WTC11 (cell line): ENCODE data around the gene TTR.

Experiments
- CREB1 ChIP-seq: sonication (generic); formaldehyde crosslinking; IDR thresholded peaks from 2 replicates; pipeline ENCODE4 v1.8.0; 2023; ENCODE audit warnings: mild to moderate bottlenecking, missing genetic modification reagents
- CREM ChIP-seq: sonication (generic); formaldehyde crosslinking; IDR thresholded peaks from 2 replicates; pipeline ENCODE4 v1.8.1; 2022; ENCODE audit warnings: mild to moderate bottlenecking, missing genetic modification reagents, moderate library complexity
- ETV6 ChIP-seq: sonication (generic); formaldehyde crosslinking; IDR thresholded peaks from 2 replicates; pipeline ENCODE4 v1.8.1; 2022; ENCODE audit warnings: mild to moderate bottlenecking, missing genetic modification reagents
- FOXJ3 ChIP-seq: sonication (generic); formaldehyde crosslinking; IDR thresholded peaks from 2 replicates; pipeline ENCODE4 v1.9.0; 2021; ENCODE audit warnings: missing genetic modification reagents, mild to moderate bottlenecking, borderline replicate concordance
- JAZF1 ChIP-seq: fragments of 250-450 bp; sonication (Bioruptor Pico); IDR thresholded peaks from 2 replicates; pipeline ENCODE4 v1.9.0; 2021; ENCODE audit warnings: moderate library complexity, mild to moderate bottlenecking, inconsistent platforms
- JUN ChIP-seq: sonication (generic); formaldehyde crosslinking; IDR thresholded peaks from 2 replicates; pipeline ENCODE4 v1.8.0; 2023; ENCODE audit warnings: mild to moderate bottlenecking, missing genetic modification reagents
- NFATC4 ChIP-seq: fragments of 250-450 bp; sonication (Bioruptor Pico); IDR thresholded peaks from 2 replicates; pipeline ENCODE4 v1.9.0; 2021; ENCODE audit warnings: mild to moderate bottlenecking
- TEAD4 ChIP-seq: sonication (generic); formaldehyde crosslinking; IDR thresholded peaks from 2 replicates; pipeline ENCODE4 v1.8.0; 2022; ENCODE audit warnings: mild to moderate bottlenecking, missing genetic modification reagents
- TP53 ChIP-seq: sonication (generic); formaldehyde crosslinking; IDR thresholded peaks from 2 replicates; pipeline ENCODE4 v1.8.1; 2023; ENCODE audit warnings: mild to moderate bottlenecking, missing genetic modification reagents
- ZNF121 ChIP-seq: sonication (generic); formaldehyde crosslinking; IDR thresholded peaks from 2 replicates; pipeline ENCODE4 v1.8.0; 2023; ENCODE audit warnings: missing genetic modification reagents
- TF ChIP-seq, protein P1 (sequence below): sonication (generic); formaldehyde crosslinking; IDR thresholded peaks from 2 replicates; pipeline ENCODE4 v1.8.0; 2022; ENCODE audit warnings: mild to moderate bottlenecking, missing genetic modification reagents
- TF ChIP-seq, protein P2 (sequence below): fragments of 200-600 bp; IDR thresholded peaks from 2 replicates; pipeline ENCODE4 v1.8.0; 2022; ENCODE audit warnings: antibody characterized with exemption
- TF ChIP-seq, protein P3 (sequence below): sonication (generic); formaldehyde crosslinking; conservative IDR thresholded peaks from 2 replicates; pipeline ENCODE4 v1.8.1; 2022; ENCODE audit warnings: mild to moderate bottlenecking, missing genetic modification reagents

DNA sequence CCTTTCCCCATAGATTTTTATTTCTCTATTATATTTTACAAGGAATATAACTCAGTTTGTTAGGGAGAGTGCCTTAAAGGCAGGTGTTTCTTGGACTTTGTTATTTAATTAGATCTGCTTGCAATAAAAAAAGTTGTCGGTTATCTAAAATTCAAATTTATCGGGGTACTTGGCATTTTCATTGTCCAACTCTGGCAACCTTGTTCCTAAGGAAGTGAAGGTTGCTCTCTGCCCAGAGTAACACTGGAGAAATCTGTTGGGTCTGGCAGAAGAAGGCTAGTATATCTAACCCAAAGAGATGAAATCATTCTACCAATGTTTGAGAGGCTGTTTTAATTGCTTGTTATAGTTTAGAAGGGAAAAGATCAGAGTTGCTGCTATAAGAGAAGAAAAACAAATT, 42.8 kb upstream of the TTR start:
- TF ChIP-seq JAZF1 (CRISPR knock-in tag) (no peak), TP53 (CRISPR knock-in tag) (no peak), FOXJ3 (no peak), CREB1 (CRISPR knock-in tag) (no peak), NFATC4 (CRISPR knock-in tag) (no peak), ETV6 (CRISPR knock-in tag) (no peak), JUN (CRISPR knock-in tag) (no peak), ZNF121 (CRISPR knock-in tag) (no peak), TEAD4 (CRISPR knock-in tag) (no peak), CREM (no peak)
- TF ChIP-seq, protein P1, sequence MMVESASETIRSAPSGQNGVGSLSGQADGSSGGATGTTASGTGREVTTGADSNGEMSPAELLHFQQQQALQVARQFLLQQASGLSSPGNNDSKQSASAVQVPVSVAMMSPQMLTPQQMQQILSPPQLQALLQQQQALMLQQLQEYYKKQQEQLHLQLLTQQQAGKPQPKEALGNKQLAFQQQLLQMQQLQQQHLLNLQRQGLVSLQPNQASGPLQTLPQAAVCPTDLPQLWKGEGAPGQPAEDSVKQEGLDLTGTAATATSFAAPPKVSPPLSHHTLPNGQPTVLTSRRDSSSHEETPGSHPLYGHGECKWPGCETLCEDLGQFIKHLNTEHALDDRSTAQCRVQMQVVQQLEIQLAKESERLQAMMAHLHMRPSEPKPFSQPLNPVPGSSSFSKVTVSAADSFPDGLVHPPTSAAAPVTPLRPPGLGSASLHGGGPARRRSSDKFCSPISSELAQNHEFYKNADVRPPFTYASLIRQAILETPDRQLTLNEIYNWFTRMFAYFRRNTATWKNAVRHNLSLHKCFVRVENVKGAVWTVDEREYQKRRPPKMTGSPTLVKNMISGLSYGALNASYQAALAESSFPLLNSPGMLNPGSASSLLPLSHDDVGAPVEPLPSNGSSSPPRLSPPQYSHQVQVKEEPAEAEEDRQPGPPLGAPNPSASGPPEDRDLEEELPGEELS: no peak
- TF ChIP-seq, protein P2, sequence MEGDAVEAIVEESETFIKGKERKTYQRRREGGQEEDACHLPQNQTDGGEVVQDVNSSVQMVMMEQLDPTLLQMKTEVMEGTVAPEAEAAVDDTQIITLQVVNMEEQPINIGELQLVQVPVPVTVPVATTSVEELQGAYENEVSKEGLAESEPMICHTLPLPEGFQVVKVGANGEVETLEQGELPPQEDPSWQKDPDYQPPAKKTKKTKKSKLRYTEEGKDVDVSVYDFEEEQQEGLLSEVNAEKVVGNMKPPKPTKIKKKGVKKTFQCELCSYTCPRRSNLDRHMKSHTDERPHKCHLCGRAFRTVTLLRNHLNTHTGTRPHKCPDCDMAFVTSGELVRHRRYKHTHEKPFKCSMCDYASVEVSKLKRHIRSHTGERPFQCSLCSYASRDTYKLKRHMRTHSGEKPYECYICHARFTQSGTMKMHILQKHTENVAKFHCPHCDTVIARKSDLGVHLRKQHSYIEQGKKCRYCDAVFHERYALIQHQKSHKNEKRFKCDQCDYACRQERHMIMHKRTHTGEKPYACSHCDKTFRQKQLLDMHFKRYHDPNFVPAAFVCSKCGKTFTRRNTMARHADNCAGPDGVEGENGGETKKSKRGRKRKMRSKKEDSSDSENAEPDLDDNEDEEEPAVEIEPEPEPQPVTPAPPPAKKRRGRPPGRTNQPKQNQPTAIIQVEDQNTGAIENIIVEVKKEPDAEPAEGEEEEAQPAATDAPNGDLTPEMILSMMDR: no peak
- TF ChIP-seq, protein P3, sequence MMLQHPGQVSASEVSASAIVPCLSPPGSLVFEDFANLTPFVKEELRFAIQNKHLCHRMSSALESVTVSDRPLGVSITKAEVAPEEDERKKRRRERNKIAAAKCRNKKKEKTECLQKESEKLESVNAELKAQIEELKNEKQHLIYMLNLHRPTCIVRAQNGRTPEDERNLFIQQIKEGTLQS: no peak
